Transverse colon (tissue), 4 donors: ENCODE data around the gene BST2. TPM values are rescaled to one million over a fixed set of nuclear protein-coding genes. Genes with fewer than 3 reads are reported as not detected.

Experiments
- DNase-seq: peaks from one replicate; pipeline ENCODE4 v3.0.0-alpha.2; 2019
- H3K27ac ChIP-seq, 4 donors: fragments of 200-600 bp; sonication (generic); 2 replicates each; pipeline ENCODE4 v1.5.1; 2016 to 2018; ENCODE audit warnings: inconsistent platforms in 4 of 4
- H3K27me3 ChIP-seq: fragments of 200-600 bp; sonication (generic); 2 replicates; pipeline ENCODE4 v1.5.1; 2017; ENCODE audit warnings: inconsistent platforms
- H3K36me3 ChIP-seq, 4 donors: fragments of 200-600 bp; sonication (generic); 2 replicates each; pipeline ENCODE4 v1.5.1; 2017 to 2019; ENCODE audit warnings: inconsistent platforms in 4 of 4
- H3K4me1 ChIP-seq, 4 donors: fragments of 200-600 bp; sonication (generic); 2 replicates each; pipeline ENCODE4 v1.5.1; 2017 to 2020; ENCODE audit warnings: inconsistent platforms in 4 of 4
- H3K4me3 ChIP-seq, 4 donors: fragments of 200-600 bp; sonication (generic); 1 replicate in 1 of 4; 2 replicates in 3 of 4; pipeline versions ENCODE4 v1.5.1 to v1.6.1; 2017 to 2019; ENCODE audit warnings: inconsistent platforms in 4 of 4
- H3K9me3 ChIP-seq, 2 donors: fragments of 200-600 bp; sonication (generic); 2 replicates each; pipeline ENCODE4 v1.5.1; 2017 to 2019; ENCODE audit warnings: inconsistent platforms in 2 of 2
- EP300 ChIP-seq: sonication (generic); formaldehyde crosslinking; IDR thresholded peaks from one replicate; pipeline ENCODE4 v1.6.1; 2017; ENCODE audit warnings: antibody characterized with exemption, low read depth
- POLR2A ChIP-seq: fragments of 450-650 bp; IDR thresholded peaks from one replicate; pipeline ENCODE4 v1.6.1; 2016; ENCODE audit warnings: antibody characterized with exemption, mild to moderate bottlenecking, moderate library complexity
- POLR2AphosphoS5 ChIP-seq, 3 donors: sonication (generic); formaldehyde crosslinking; IDR thresholded peaks; one replicate each; pipeline ENCODE4 v1.6.1; 2016; ENCODE audit warnings: antibody characterized with exemption in 3 of 3
- WGBS, 2 donors: methylation state at CpG; one replicate each; pipeline ENCODE4 v1.1.5; 2018; ENCODE audit warnings: low coverage in 1 of 2; 5-methylcytosine and 5-hydroxymethylcytosine counted together
- in situ Hi-C, 4 donors: fragments of 200-750 bp; cut with MboI; loops; one replicate each; pipeline versions ENCODE4 v1.15.0 to v1.15.1; 2017; ENCODE audit warnings: low sequenced_read_pairs in 3 of 4, low pct_ligation_motif_present in 1 of 4, low pct_unique_long_range_greater_than_20kb in 1 of 4
- intact Hi-C: fragments of 100-400 bp; cut with DNase I; formaldehyde crosslinking; loops from one replicate; pipeline ENCODE4 v1.15.1; 2023; ENCODE audit warnings: low total_unique reads
- total RNA-seq, 4 donors: library from RNA; depleted of rRNA; stranded (reverse); fragments of >200 nt; gene quantifications; one replicate each; pipeline ENCODE4 v1.1.0, GENCODE V29; 2016
- TF ChIP-seq, protein P1 (sequence below), 5 experiments: fragments of 200-600 bp in 3 of 5; fragments of 450-650 bp in 2 of 5; sonication (generic) in 3 of 5; IDR thresholded peaks; 1 replicate in 2 of 5; 2 replicates in 3 of 5; pipeline ENCODE4 v1.5.1; 2016 to 2017; ENCODE audit warnings: antibody characterized with exemption in 5 of 5, inconsistent platforms in 3 of 5, mild to moderate bottlenecking in 2 of 5, moderate library complexity in 1 of 5

BST2 gene
- total RNA-seq, 4 donors from 2014 or later = 5.6 to 39.2 (median 19.9) TPM

DNA sequence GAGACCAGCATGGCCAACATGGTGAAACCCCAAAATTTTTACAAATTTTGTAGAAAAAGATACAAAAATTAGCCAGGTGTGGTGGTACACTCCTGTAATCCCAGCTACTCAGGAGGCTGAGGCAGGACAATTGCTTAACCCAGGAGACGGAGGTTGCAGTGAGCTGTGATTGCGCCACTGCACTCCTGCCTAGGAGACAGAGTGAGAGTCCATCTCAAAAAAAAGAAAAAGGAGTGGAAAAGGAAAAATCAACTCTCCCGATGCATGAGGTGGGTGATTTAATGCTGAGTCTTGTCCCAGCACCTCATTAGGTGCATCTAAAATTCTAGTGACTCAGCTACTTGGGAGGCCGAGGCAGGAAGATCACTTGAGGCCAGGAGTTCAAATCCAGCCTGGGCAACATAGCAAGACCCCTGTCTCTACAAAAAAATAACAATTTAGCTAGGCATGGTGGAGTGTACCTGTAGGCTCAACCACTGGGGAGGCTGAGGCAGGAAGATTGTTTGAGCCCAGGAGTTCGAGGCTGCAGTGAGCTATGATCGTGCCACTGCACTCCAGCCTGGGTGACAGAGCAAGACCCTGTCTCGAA, 48.3 kb downstream of the BST2 start:
- no peaks in the 10 kb centered on the region for H3K9me3 ChIP-seq
- intact Hi-C loops = no loop called here
- no peak overlapping the region for H3K4me3 ChIP-seq
- H3K27ac ChIP-seq = no peak overlapping the region
- in situ Hi-C loops = no loop called here
- 79 to 93% methylated on average over 6 to 7 of the region's 7 CpGs for WGBS, 2 donors
- TF ChIP-seq POLR2AphosphoS5 (IDR thresholded peaks at IDR 0.05) = no peak
- TF ChIP-seq, protein P1, sequence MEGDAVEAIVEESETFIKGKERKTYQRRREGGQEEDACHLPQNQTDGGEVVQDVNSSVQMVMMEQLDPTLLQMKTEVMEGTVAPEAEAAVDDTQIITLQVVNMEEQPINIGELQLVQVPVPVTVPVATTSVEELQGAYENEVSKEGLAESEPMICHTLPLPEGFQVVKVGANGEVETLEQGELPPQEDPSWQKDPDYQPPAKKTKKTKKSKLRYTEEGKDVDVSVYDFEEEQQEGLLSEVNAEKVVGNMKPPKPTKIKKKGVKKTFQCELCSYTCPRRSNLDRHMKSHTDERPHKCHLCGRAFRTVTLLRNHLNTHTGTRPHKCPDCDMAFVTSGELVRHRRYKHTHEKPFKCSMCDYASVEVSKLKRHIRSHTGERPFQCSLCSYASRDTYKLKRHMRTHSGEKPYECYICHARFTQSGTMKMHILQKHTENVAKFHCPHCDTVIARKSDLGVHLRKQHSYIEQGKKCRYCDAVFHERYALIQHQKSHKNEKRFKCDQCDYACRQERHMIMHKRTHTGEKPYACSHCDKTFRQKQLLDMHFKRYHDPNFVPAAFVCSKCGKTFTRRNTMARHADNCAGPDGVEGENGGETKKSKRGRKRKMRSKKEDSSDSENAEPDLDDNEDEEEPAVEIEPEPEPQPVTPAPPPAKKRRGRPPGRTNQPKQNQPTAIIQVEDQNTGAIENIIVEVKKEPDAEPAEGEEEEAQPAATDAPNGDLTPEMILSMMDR (IDR thresholded peaks at IDR 0.05) = no peak
- TF ChIP-seq POLR2A = no peak
- TF ChIP-seq EP300 = no peak
- no peaks in the 10 kb centered on the region for H3K36me3 ChIP-seq
- H3K4me1 ChIP-seq = no peaks in the 10 kb centered on the region
- peaks cover 5% of the 10 kb centered on the region for H3K27me3 ChIP-seq
- no peak for DNase-seq

DNA sequence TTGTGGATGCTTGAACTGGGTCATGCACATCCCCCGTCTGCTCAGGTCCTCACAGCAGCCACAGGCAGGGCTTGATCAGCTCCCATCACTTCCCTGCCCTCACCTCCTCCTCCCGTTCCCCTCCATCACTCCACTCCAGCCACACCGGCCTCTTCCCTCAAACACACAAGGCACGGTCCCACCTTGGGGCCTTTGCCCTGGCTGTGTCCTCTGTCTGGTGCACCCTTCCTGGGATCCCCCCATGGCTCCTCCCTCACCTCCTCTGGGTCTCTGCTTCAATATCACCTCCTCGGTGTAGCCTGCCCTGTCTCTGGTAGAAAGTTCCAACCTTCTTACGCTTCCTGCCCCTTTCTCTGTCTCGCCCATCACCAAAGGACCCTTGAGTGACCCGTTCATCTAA, 52.0 kb downstream of the BST2 start:
- no peaks in the 10 kb centered on the region for H3K36me3 ChIP-seq
- DNase-seq = no peak
- in situ Hi-C loops = no loop called here
- TF ChIP-seq, protein P1 (IDR thresholded peaks at IDR 0.05) = no peak
- TF ChIP-seq EP300 (no peak), POLR2A (no peak), POLR2AphosphoS5 (IDR thresholded peaks at IDR 0.05) (no peak)
- H3K27me3 ChIP-seq = peaks cover 28% of the 10 kb centered on the region
- 74 to 77% methylated on average over 6 to 8 of the region's 8 CpGs for WGBS, 2 donors
- peaks cover 0 to 5% (median 0%) of the 10 kb centered on the region in 4 donors for H3K4me1 ChIP-seq
- H3K9me3 ChIP-seq = no peaks in the 10 kb centered on the region
- H3K27ac ChIP-seq = no peak overlapping the region
- intact Hi-C loops = no loop called here
- no peak overlapping the region for H3K4me3 ChIP-seq

Other genes starting within 250 kb of the BST2 start
- gene USE1, start 190.3 kb downstream of the BST2 start, total RNA-seq = 10 to 100 TPM; 18.3 to 30.7 (median 24.5) TPM
- 10 to 100 TPM in 3 of 4 donors, 1 to 10 TPM in 1; 4.8 to 42.6 (median 29.9) TPM for gene OCEL1, start 179.4 kb downstream of the BST2 start, total RNA-seq
- 100 to 1,000 TPM; 156 to 362 (median 206) TPM for gene NR2F6, start 159.7 kb downstream of the BST2 start, total RNA-seq
- gene USHBP1, start 140.9 kb downstream of the BST2 start, total RNA-seq = 1 to 10 TPM in 1 of 4 donors, under 1 TPM in 2, not detected in 1; 0.79 to 1.2 (median 0.96) TPM
- gene BABAM1, start 138.2 kb downstream of the BST2 start, total RNA-seq = 100 to 1,000 TPM in 1 of 4 donors, 10 to 100 TPM in 3; 56.2 to 364 (median 80.2) TPM
- gene ANKLE1, start 123.7 kb downstream of the BST2 start, total RNA-seq = under 1 TPM in 2 of 4 donors, not detected in 2; 0.20 to 0.48 TPM
- 10 to 100 TPM in 1 of 4 donors, 1 to 10 TPM in 3; 6.0 to 14.1 (median 9.1) TPM for gene ABHD8, start 102.2 kb downstream of the BST2 start, total RNA-seq
- 100 to 1,000 TPM; 243 to 390 (median 272) TPM for gene MRPL34, start 99.8 kb downstream of the BST2 start, total RNA-seq
- gene DDA1, start 96.1 kb downstream of the BST2 start, total RNA-seq = 10 to 100 TPM; 20.6 to 98.1 (median 22.0) TPM
- 10 to 100 TPM in 2 of 4 donors, 1 to 10 TPM in 2; 6.7 to 73.0 (median 10.3) TPM for gene ANO8, start 70.8 kb downstream of the BST2 start, total RNA-seq
- gene GTPBP3, start 68.1 kb downstream of the BST2 start, total RNA-seq = 100 to 1,000 TPM in 1 of 4 donors, 10 to 100 TPM in 3; 24.7 to 206 (median 30.5) TPM
- gene PLVAP, start 28.3 kb downstream of the BST2 start, total RNA-seq = 10 to 100 TPM in 3 of 4 donors, 1 to 10 TPM in 1; 3.0 to 37.0 (median 19.2) TPM
- not detected for gene CCDC194, start 11.4 kb downstream of the BST2 start, total RNA-seq
- gene MVB12A, start 14.4 kb upstream of the BST2 start, total RNA-seq = 10 to 100 TPM; 22.9 to 84.2 (median 83.1) TPM
- under 1 TPM in 1 of 4 donors, not detected in 3; 0.48 TPM for gene TMEM221, start 43.0 kb upstream of the BST2 start, total RNA-seq
- not detected for gene NXNL1, start 55.3 kb upstream of the BST2 start, total RNA-seq
- 10 to 100 TPM in 1 of 4 donors, 1 to 10 TPM in 3; 4.0 to 11.1 (median 7.0) TPM for gene SLC27A1, start 64.9 kb upstream of the BST2 start, total RNA-seq
- gene PGLS, start 106.0 kb upstream of the BST2 start, total RNA-seq = 100 to 1,000 TPM in 3 of 4 donors, 10 to 100 TPM in 1; 90.4 to 146 (median 117) TPM
- 10 to 100 TPM; 38.6 to 78.6 (median 54.7) TPM for gene COLGALT1, start 150.0 kb upstream of the BST2 start, total RNA-seq